Astrocyte (in vitro differentiated cells and primary cell): Measurements from ENCODE around the gene IVD. TPM values are rescaled to one million over a fixed set of nuclear protein-coding genes. Genes with fewer than 3 reads are reported as not detected.

Source experiments
- DNase-seq: peaks from one replicate; pipeline ENCODE4 v3.0.0-alpha.2; 2010; ENCODE audit warnings: low read depth
- FAIRE-seq: peaks from 2 replicates; lab custom pipeline; 2011; peaks lifted over from hg19 to GRCh38; lab: Jason Lieb, UNC
- H2AFZ ChIP-seq: 2 replicates; pipeline ENCODE4 v1.6.0; 2012; ENCODE audit warnings: low read depth, low read length, inconsistent platforms
- H3K27ac ChIP-seq: 2 replicates; pipeline ENCODE4 v1.5.1; 2011; ENCODE audit warnings: low read depth, low read length, inconsistent platforms
- H3K27me3 ChIP-seq: 2 replicates; pipeline ENCODE4 v1.6.0; 2011; ENCODE audit warnings: low read length, inconsistent platforms; ENCODE audit not compliant: insufficient read depth
- H3K36me3 ChIP-seq: 2 replicates; pipeline ENCODE4 v1.5.1; 2011; ENCODE audit warnings: low read length, inconsistent platforms; ENCODE audit not compliant: insufficient read depth
- H3K4me1 ChIP-seq: 2 replicates; pipeline ENCODE4 v1.5.1; 2011; ENCODE audit warnings: low read length, inconsistent platforms; ENCODE audit not compliant: insufficient read depth
- H3K4me2 ChIP-seq: 2 replicates; pipeline ENCODE4 v1.6.0; 2012; ENCODE audit warnings: low read length, inconsistent platforms
- H3K4me3 ChIP-seq: 2 replicates; pipeline ENCODE4 v1.5.1; 2011; ENCODE audit warnings: low read depth, mild to moderate bottlenecking, low read length, inconsistent platforms; ENCODE audit not compliant: insufficient read depth
- H3K79me2 ChIP-seq: 2 replicates; pipeline ENCODE4 v1.6.0; 2012; ENCODE audit warnings: mild to moderate bottlenecking, low read length, inconsistent platforms; ENCODE audit not compliant: insufficient read depth
- H3K9ac ChIP-seq: 2 replicates; pipeline ENCODE4 v1.6.0; 2012; ENCODE audit warnings: mild to moderate bottlenecking, low read length, inconsistent platforms
- H3K9me3 ChIP-seq: 2 replicates; pipeline ENCODE4 v1.5.1; 2012; ENCODE audit warnings: low read depth, mild to moderate bottlenecking, low read length, inconsistent platforms; ENCODE audit not compliant: insufficient read depth
- H4K20me1 ChIP-seq: 2 replicates; pipeline ENCODE4 v1.6.0; 2012; ENCODE audit warnings: low read length, inconsistent platforms; ENCODE audit not compliant: insufficient read depth
- H3K27ac Mint-ChIP-seq: one replicate; pipeline ENCODE4 v1.8.0; 2021; ENCODE audit warnings: mild to moderate bottlenecking, mixed read lengths; ENCODE audit not compliant: unreplicated experiment
- H3K27me3 Mint-ChIP-seq: one replicate; pipeline ENCODE4 v1.8.0; 2021; ENCODE audit warnings: low read depth, mixed read lengths; ENCODE audit not compliant: unreplicated experiment
- H3K36me3 Mint-ChIP-seq: one replicate; pipeline ENCODE4 v1.8.0; 2021; ENCODE audit warnings: low read depth, mixed read lengths; ENCODE audit not compliant: unreplicated experiment
- H3K4me1 Mint-ChIP-seq: one replicate; pipeline ENCODE4 v1.8.0; 2021; ENCODE audit warnings: low read depth, mixed read lengths; ENCODE audit not compliant: unreplicated experiment
- H3K4me3 Mint-ChIP-seq: one replicate; pipeline ENCODE4 v1.8.0; 2021; ENCODE audit warnings: mild to moderate bottlenecking, moderate library complexity, mixed read lengths; ENCODE audit not compliant: unreplicated experiment
- H3K9me3 Mint-ChIP-seq: one replicate; pipeline ENCODE4 v1.8.0; 2021; ENCODE audit warnings: mild to moderate bottlenecking, mixed read lengths; ENCODE audit not compliant: unreplicated experiment
- CTCF ChIP-seq: IDR thresholded peaks from 2 replicates; pipeline ENCODE4 v1.5.1; 2011; ENCODE audit warnings: low read depth, mild to moderate bottlenecking, inconsistent platforms, low read length, moderate library complexity; ENCODE audit not compliant: insufficient read depth
- EZH2 ChIP-seq: IDR thresholded peaks from 2 replicates; pipeline ENCODE4 v1.6.1; 2012; ENCODE audit warnings: mild to moderate bottlenecking, low read length, inconsistent platforms; ENCODE audit not compliant: insufficient read depth
- total RNA-seq: library from RNA; stranded (reverse); gene quantifications from 2 replicates; pipeline ENCODE4 v1.2.1, GENCODE V29; 2021

IVD gene
- total RNA-seq, 1 donor from 2014 or later, result 55.1 TPM

- peaks cover 38% of the 10 kb centered on the region for H3K4me1 Mint-ChIP-seq
- peaks cover 44% of the 10 kb centered on the region for H3K27me3 ChIP-seq
- no peak overlapping the region for H3K27ac ChIP-seq
- H3K36me3 Mint-ChIP-seq, result peaks cover 3% of the 10 kb centered on the region
- H3K9ac ChIP-seq, result peak overlapping the region; percentile 64
- peak overlapping the region; percentile 54 for H3K4me3 ChIP-seq
- H4K20me1 ChIP-seq, result peaks cover 30% of the 10 kb centered on the region
- H3K4me1 ChIP-seq, result peaks cover 29% of the 10 kb centered on the region
- peaks cover 28% of the 10 kb centered on the region for H3K79me2 ChIP-seq
- no peaks in the 10 kb centered on the region for H3K9me3 ChIP-seq
- H3K9me3 Mint-ChIP-seq, result no peaks in the 10 kb centered on the region
- DNase-seq (no peak), FAIRE-seq (no peak)
- H3K36me3 ChIP-seq, result no peaks in the 10 kb centered on the region
- H3K4me3 Mint-ChIP-seq, result peak overlapping the region; percentile 89
- peak overlapping the region; percentile 85 for H2AFZ ChIP-seq
- peak overlapping the region; percentile 96 for H3K27ac Mint-ChIP-seq
- H3K4me2 ChIP-seq, result peak overlapping the region; percentile 96
- H3K27me3 Mint-ChIP-seq, result peaks cover 16% of the 10 kb centered on the region
- TF ChIP-seq CTCF, result no peak
- peak; percentile 52 for TF ChIP-seq EZH2
Observed at GRCh38 chr15:40439960-40440742, 34.6 kb downstream of the IVD start.

- TF ChIP-seq EZH2 (no peak), CTCF (no peak)
- no peaks in the 10 kb centered on the region for H3K9me3 Mint-ChIP-seq
- Histone ChIP-seq H3K4me1 (peaks cover 34% of the 10 kb centered on the region), H3K36me3 (no peaks in the 10 kb centered on the region), H3K4me2 (peak within 1 kb of the TSS; percentile 96), H2AFZ (peak within 1 kb of the TSS; percentile 85), H3K27me3 (peaks cover 36% of the 10 kb centered on the region), H4K20me1 (peaks cover 38% of the 10 kb centered on the region), H3K9ac (peak within 1 kb of the TSS; percentile 74), H3K27ac (no peak within 1 kb of the TSS), H3K4me3 (peak within 1 kb of the TSS; percentile 60), H3K9me3 (no peaks in the 10 kb centered on the region), H3K79me2 (peaks cover 33% of the 10 kb centered on the region)
- H3K36me3 Mint-ChIP-seq, result peaks cover 3% of the 10 kb centered on the region
- peaks cover 43% of the 10 kb centered on the region for H3K4me1 Mint-ChIP-seq
- H3K4me3 Mint-ChIP-seq, result peak within 1 kb of the TSS; percentile 93
- H3K27ac Mint-ChIP-seq, result peak within 1 kb of the TSS; percentile 96
- FAIRE-seq (no peak), DNase-seq (peak; percentile 80)
- H3K27me3 Mint-ChIP-seq, result peaks cover 9% of the 10 kb centered on the region
Observed at GRCh38 chr15:40440743-40441564, 35.4 kb downstream of the IVD start, which contains the start of gene BAHD1. TSS of gene BAHD1 (plus strand) at chr15:40440953. CDS start at chr15:40458465, 17,512 bp downstream.
